NCI-H526 treated with DMSO at 0.1 percent for 48 hours (cell line): Measurements from ENCODE around the gene PRDX5.

Source experiments
- DNase-seq: peaks from one replicate; lab custom pipeline; 2025; lab: John Stamatoyannopoulos, UW

PRDX5 gene

GRCh38 chr11:64362339-64362738 lies 44.4 kb downstream of the PRDX5 start:
- no peak for DNase-seq

- DNase-seq = no peak
Observed at GRCh38 chr11:64364435-64364834, 46.5 kb downstream of the PRDX5 start.

- DNase-seq = no peak
Observed at GRCh38 chr11:64364911-64365310, 47.0 kb downstream of the PRDX5 start.

- no peak for DNase-seq
Observed at GRCh38 chr11:64366751-64367150, 48.8 kb downstream of the PRDX5 start.

GRCh38 chr11:64367931-64368672 lies 50.2 kb downstream of the PRDX5 start:
- DNase-seq = no peak

GRCh38 chr11:64368673-64369074 lies 50.8 kb downstream of the PRDX5 start:
- DNase-seq = no peak

- no peak for DNase-seq
Observed at GRCh38 chr11:64369440-64370421, 51.8 kb downstream of the PRDX5 start.

GRCh38 chr11:64371201-64371600 lies 53.3 kb downstream of the PRDX5 start:
- no peak for DNase-seq
